HTERT RPE-1 (cell line): ENCODE data around the gene BCAR1.
"Not testable (repeated sequence)": the region's sequence is repeated elsewhere in the genome, so short reads cannot be mapped to it uniquely, and the experiment has no call there.

ENCODE experiments used
- in situ Hi-C: fragments of 300-500 bp; cut with MboI; formaldehyde crosslinking; loops from 4 replicates; pipeline ENCODE4 v1.14.3; 2020; ENCODE audit warnings: low sequenced_read_pairs

BCAR1 gene

DNA sequence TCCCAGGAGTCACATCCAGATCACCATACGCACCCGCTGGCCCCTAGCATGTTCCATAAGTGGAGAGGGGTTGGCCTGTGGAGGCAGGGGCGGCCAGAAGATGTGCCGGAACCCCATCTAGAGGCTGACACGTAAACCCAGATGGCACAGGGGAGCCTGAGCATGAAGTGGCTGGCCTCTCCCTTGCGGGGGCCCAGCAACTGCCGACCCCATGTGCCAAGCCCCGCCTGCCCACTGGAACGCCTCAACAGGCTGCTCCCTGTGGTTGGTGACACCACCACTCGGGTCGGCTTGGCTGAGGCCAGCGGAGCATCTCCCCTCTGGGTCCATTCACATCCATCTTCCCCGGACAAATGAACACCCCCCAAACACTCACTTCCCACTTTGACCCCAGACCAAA lies 9.5 kb downstream of the BCAR1 start:
- in situ Hi-C loops, result no loop called here

DNA sequence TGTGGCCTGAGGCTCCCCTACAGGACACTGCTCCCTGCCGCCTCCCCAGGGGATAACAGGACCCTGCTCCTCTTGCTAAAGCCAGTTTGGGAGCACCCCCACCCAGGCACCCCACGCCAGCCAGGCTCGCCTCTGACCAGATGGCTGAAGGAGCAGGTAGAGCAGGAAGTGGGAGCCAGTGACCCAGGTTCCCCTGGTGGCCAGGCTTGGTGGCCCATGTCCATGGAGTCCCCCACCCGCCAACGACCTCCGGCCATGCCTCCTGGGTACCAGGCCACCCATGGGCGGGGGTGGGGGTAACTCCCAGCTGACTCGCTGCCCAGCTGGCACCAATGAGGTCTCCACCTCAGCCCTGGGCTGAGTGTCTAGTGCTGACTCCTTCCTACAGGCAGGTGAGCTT lies 10.0 kb downstream of the BCAR1 start:
- in situ Hi-C loops, result no loop called here

DNA sequence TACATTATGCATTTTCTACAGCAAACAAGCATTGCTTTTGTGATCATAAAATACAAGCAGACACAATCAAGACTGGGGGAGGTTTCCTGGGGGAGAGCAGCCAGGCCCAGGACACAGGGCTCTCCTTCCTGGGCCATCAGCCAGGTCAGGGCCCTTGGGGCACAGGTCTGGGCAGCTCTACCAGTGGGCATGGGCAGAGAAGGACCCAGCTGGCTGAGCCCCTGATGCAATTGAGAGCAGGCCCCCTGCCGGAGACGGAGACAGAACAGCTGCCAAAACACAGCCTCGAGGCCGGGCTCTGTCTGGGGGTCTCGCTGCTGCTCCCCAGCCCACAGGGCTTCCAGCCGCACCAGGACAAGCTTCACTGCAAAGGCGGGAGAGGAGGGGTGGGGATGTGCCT lies 10.8 kb downstream of the BCAR1 start:
- in situ Hi-C loops, result not testable (repeated sequence)

DNA sequence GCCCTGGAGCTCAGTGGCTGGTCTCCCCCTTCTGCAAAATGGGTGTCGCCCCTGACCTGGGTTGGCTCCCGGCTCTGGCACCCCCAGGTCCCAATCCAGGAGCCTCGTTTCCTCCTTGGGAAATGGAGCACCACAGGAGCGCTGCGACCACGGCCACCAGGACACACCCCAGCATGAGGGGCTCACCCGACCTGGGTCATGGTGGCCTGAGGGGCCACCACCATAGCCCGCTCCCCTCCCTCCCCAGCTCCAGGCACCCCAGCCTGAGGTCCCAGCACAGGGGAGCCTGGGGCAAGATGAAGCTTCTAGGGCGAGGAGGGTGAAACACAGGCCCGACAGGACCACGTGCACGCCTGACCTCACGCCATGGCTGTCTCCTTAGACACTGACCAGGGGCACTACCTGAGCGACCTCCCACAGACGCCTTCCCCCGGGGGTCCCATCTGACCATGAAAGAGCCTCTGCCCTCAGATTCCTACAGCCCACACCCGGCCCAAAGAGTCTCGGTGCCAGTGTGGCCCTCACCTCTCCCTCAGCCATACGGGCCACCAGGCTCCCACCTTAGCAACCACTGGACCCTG lies 11.8 kb downstream of the BCAR1 start:
- in situ Hi-C loops, result no loop called here

DNA sequence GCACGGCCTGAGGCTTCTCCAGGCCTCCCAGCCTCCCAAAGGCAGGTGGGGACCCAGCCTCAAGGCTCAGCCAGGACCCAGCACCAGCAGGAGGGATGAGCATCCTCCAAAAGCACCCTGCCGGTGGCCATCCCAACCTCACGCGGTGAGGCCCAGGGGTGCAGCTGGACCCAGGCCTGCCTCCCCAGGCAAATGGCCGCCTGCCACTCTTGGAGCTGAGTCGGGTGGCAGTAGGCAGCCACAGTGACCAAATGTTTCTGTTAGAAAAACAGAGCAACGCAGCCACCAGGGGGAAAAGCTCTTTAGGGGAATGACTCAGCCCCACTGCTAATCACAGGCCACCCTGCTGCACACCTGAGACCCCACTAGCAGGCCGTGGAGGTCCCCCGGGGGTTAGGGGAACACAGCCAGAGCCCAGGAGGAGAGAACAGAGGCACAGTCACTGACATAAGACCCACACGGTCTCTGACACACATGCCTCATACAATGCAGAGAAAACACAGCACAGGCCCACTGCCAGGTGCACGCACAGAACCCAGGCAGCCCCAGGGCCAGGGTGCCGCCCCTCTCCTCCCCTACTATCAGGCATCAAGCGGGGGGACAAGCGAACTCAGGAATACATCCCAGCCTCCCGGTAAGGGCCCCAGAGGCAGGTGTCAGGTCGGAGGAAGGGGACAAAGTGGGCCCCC lies 12.4 kb downstream of the BCAR1 start:
- in situ Hi-C loops, result no loop called here

DNA sequence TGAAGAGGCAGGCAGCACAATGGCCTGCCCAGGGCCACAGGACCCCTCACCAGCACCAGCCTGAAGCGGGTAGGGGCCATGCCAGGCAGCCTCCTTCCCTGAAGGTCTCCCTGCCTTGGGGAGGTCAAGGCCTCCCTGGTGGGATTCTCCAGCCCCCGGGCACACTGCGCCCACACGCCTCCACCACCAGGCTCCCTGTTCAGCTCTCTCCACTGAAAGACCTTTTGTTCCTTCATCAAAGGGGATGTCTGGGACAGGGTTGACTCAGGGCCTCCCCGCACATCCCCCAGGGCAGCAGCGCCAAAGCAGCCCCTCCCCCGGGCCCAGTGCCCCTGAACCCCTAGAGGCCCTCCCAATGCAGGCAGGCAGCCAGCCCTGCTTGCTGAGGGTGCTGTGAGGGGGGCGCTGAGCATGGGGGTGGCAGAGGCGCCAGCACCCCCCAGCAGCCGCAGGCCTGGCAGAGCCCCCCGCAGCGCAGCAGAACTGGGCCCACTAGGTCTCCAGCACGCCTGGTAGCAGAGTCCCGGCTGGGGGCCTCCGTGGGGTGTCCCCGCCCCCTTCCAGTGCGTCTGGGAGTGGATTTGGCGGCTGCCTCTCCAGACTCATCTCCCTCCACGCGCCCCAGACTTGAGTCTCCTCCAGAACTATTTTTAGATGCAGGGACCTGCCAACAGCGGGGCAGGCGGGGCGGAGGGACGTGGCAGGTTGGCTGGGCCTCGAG lies 13.1 kb downstream of the BCAR1 start:
- in situ Hi-C loops, result no loop called here

DNA sequence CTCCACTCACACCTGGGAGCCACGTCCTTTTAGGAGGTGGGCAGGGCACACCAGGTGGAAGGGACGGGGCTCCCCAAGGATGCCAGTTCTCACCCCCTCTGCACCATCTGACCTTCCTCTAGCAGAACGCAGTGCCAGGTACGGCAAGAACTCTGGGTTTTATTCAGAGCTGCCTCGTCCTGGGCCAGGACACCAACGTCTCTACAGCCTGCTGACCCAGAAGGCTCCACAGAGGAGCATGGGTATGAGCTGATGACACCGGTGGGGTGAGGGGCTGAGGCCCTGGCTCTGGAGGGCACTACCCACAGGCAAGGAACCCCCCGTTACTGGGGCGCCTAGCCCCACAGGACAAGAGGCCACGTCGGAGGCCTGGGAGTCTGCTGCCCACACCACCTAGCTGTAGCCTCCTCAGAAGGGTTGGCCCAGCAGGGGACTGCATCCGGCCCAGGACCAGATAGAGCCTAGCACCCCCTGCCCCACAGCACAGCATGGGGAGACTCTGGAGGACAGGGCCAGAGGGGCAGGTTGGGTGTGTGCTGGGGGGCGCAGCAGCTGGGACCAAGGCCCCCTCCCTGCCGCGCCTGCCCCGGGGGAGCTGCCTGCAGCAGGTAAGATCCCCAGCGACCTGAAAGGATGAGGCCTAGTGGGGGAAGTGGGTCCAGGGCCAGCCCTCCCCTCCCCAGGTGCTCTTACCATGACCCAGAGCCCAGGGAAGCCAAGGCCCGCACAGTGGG lies 13.9 kb downstream of the BCAR1 start:
- in situ Hi-C loops, result no loop called here

DNA sequence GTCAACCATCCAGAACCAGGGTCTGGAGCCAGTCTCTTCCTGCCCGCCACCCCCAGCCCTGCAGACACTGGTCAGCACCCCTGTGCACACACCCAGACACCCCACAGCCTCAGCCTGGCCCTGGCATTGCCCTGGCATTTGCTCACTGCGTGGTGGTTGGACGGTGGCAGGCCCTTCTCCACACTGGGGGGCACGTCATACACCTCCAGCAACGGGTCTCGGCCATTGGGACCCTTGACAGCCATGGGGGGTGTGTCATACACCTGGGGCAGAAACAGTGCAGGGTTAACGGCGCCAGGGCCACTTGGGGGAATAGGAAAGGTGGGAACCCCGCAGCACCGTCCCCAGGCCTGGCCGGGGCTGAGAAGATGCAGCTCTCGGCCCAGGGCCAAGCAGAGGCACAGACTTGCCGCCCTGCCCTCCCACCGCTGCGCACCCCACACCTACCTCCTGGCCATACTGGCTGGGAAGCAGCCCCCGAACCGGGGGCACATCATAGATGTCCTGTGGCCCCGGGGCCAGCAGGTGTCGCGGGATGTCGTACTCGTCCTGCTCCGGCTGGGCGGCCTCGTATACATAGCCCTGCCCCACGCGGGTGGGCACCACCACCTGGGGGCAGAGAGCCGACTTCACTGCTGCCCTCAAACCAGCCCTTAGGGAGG lies 14.6 kb downstream of the BCAR1 start:
- in situ Hi-C loops, result no loop called here

DNA sequence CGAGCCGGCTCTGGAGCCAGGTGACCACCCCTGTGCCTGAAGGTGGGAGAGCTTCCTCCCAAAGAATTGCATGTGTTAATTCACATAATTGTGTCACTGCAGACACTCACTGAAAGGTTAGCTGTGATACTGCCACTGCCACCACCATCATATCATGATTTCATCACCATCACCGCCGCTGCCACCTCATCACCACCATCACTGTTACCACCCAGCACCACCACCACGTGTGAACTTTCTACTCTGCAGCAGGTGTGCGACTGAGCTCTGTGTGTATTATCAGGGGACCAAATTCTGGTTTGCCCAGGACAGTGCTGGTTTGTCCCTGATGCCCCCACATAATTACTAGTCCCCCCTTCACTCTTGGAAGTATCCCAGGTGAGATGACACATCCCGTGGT lies 15.2 kb downstream of the BCAR1 start:
- in situ Hi-C loops, result no loop called here

DNA sequence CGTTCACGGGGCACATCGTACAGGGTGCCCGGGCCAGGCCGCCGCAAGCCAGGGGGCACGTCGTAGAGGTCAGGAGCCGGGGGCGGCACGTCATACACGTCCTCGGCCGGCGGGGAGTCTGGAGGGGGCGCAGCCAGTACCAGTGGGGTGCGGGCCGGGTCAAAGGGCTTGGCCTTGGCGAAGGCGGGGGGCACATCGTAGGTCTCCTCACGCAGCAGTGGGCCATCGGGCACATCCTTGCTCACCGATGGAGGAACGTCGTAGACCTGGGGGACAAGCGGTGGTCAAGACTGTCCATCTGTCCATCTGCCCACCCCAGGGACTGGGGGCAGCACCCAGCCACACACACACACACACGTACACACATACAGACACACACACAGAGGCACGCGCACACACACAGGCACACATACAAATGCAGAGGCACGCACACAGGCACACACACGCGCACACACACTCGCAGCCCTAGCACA lies 15.7 kb downstream of the BCAR1 start:
- in situ Hi-C loops, result no loop called here

DNA sequence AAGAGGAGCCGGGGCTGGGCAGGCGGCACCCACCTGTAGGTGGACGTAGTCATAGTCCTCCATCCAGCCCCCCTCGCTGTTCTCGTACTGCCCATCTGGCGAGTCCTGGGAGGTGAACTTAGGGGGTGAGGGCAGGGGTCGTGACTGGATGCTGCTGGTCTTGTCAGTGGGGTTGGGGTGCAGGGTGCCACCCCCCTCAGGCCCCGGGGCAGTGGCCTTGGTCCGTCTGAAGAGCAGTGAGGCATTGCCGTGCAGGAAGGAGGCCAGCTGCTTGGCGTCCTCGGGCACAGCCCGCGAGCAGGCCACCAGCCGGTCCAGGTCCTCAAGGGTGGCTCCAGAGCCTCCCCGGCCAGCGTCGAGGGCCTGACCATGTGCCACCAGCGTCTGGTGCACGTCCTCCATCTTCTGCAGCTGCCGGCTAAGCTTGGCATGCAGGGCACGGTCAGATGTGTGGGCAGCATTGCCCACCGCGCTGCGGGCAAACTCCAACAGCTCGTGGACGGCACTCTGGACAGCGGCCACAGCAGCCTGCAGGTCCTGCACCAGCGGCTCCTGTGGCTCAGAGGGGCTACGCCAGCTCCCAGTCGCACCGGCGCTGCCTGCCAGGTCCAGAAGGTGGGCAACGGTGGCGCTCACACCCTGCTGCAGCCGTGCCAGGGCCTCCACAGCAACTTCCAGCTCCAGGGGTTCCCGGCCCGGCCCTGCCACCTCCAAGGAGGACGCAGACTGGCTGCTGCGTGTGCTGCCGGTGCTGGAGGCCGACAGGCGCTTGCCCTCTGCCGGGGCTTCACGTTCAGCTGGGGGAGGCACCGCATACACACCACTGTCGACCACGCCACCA lies 16.3 kb downstream of the BCAR1 start:
- in situ Hi-C loops, result no loop called here

DNA sequence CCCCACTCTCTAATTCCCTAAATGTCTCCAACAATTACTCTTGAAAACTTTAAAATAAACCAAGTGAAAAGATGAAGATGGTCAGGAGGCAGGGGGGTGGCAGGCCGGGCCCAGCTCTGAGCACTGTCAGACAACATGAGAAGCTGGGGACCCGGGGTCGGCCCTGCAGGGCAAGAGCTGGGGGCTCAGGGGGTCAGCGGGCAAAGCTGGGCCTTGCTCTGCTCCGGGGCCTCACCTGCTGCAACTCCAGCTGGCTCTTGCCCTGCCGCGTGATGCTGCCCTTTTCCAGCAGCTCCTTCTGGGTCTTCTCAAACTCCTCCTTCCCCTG lies 17.8 kb downstream of the BCAR1 start:
- in situ Hi-C loops, result no loop called here

DNA sequence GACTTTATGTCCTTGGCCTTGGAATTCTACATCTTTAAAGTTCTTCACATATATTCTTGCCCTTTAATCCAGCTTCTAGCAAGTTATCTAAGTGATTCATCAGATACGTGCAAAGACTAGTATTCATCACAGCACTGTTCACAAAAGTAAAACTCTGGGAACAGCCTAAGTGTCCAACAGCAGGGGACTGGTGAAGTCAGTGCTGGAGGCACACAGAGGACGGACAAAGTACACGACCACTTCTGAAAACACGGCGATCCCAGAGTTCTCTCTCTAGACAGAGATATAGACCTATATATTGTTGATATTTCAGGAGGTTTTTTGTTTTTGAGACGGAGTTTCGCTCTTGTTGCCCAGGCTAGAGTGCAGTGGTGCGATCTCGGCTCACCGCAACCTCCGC lies 19.9 kb downstream of the BCAR1 start:
- in situ Hi-C loops, result no loop called here

DNA sequence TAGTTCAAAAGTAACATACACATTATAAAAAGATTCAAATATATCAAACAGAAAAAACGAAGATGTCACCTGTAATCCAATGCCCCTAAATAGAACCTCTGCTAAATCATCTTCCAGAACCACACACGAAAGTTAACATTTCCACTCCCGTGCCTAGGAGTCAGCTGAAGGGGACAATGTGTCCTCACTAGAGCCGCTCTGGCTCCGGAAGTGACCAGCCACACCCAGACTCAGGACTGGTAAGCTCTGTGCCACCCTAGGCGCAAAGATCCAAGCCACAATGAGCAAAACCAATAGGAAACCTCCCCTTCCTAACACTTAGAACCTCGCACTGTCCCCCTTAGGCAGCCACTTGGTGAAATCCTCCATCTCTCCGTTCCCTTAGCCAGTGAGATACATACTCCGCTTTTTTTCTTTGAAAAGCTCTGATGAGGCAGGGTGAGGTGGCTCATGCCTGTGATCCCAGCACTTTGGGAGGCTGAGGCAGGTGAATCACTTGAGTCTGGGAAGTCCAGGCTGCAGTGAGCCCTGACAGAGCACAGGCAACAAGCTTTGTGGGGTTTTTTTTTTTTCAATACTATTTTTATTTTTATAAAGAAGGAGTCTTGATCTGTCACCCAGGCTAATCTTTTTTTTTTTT lies 20.8 kb downstream of the BCAR1 start:
- in situ Hi-C loops, result no loop called here

DNA sequence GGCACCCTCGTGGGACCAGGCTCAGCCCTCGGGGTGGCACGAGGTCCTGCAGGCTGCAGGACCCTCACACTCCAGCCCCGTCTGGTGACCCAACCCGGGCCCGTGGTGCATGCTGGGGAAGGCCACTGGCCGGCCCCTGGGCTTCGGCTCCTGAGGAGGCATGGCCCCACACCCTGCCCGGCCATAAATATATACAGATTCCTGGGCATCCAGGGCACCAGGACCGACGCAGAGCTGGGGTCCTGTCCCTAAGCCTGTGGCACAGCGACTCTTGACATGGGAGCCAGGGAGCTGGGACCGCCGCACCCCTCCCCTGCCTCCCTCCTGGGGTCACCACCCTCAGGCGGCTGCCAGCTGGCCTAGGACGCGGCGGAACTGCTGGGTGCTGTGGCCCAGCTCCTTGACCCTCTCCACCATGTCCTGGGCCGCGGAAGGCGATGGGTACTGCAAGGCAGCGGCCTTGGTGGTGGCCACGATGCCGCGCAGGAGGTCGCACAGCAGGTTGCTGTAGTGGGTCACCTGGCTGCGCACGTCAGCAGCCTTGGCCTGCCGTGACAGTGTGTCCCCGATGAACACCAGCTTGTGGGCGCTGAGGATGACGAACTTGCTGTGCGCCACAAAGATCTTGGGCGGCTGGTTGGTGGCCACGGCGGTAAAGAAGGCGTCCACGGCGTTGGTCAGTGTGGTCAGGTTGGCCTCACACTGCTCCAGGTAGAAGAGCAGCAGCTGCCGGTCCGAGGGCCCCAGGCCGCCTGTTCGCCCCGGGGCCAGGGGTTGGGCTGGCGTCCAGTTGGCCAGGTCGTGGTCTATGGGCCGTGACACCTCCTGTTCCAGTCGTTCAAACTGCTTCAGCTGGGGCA lies 22.0 kb downstream of the BCAR1 start:
- in situ Hi-C loops, result no loop called here

DNA sequence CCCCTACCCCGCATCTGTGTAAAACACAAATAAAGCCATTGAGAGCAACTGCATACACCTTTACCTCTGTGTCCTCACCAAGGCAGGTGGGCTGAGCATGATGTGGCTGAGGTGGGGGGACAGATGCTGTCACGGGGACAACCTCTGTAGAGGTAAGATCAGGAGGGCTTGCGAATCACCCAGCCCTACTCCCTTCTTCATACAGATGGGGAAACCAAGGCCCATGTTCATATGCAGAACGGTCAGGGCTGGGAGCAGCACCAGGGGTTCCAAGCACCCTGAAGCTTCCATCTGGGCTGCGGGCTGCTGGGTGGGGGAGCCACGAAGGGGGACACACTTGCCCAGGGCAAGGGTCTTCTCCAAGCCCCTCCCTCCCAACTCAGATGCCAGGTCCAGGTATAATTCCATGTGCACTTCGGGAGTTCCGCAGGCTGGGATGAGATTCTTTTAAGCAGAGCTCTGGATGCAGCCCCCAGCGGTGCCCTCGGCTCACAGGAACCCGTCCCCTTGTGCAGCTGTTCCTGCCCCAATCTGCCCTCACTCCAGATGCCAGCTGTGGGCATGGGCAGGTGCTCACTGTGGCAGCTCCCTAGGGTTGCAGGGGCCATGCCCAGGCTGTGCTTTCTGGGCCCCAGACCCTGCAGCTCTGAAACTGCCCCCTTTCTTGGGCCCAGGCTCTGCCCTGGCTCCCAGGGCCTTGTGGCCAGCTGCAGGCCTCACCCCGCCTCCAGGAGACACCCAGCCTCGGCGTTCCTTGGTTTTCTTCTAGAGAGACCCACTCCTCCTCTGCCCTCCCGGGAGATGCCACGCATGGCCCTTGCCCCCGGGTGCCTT lies 23.1 kb downstream of the BCAR1 start:
- in situ Hi-C loops, result no loop called here

DNA sequence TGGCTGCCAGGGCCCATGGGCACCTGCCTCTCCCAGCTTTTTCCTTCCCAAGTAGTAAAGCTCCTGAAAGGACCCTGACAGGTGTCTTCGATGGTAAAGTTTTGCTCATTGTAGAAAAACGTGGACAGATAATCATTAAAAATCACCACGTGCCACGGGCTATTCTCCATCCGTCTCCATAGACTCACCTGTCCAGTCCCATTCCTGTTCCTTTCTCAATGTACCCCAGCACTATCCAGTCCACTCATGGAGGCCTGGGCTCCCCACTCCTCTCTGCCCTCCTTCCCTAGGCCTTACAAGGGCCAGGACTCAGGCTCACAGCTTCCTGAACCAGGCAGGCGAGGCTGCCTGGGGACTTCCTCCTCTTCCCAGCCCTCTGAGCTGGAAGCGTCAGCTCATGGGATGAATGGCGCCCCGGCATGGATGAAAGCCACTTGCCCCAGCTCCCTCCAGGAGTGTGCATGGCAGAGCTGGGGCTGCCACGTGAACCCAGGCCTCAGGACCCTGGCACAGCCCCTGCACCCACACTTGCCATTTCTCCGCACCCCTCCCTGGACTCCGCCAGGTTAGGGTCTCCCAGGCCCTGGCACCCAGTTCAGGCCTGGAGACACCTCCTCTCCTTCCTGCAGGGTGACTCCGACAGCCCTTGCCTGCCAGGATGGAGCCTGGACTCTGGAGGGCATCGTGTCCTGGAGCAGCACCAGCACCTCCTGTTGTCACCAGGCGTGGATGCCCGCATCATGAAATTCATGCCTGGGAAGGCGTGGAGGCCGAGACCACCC lies 23.9 kb downstream of the BCAR1 start:
- in situ Hi-C loops, result no loop called here
